K562 (cell line): Measurements from ENCODE around the gene DLX2. TPM values are rescaled to one million over a fixed set of nuclear protein-coding genes. Genes with fewer than 3 reads are reported as not detected.

Experiments used
- ATAC-seq: fragments of 200-7000 bp; cut with Tn5 transposase; 3 replicates; pipeline ENCODE4 v1.9.1; 2020; ENCODE audit warnings: moderate library complexity
- BruUV-seq: library from RNA; stranded (reverse); fragments of 400-500 nt; replicated peaks from 2 replicates; lab custom pipeline; 2021; lab: Mats Ljungman, UMichigan
- CTCF ChIA-PET: fragments of 300-600 bp; formaldehyde crosslinking; extraction: SDS; loops from one replicate; lab custom pipeline; 2021; ENCODE audit warnings: low intra/inter-chr PET ratio; lab: Yijun Ruan, JAX
- POLR2A ChIA-PET: fragments of 300-600, 350-650 bp; sonication (Branson Sonifier 250); formaldehyde crosslinking; extraction: SDS; loops from one replicate; lab custom pipeline; 2021; ENCODE audit warnings: antibody characterized with exemption, inconsistent platforms; lab: Yijun Ruan, JAX
- DNase-seq, 4 experiments: peaks; one replicate each; pipeline versions ENCODE4 v3.0.0 to v3.0.0-alpha.2; 2011 to 2018; ENCODE audit warnings: low spot score in 3 of 4, mixed read lengths in 3 of 4; ENCODE audit errors: extremely low read depth in 1 of 4
- FAIRE-seq: peaks from 2 replicates; lab custom pipeline; 2011; peaks lifted over from hg19 to GRCh38; lab: Jason Lieb, UNC
- H2AFZ ChIP-seq: 2 replicates; pipeline ENCODE4 v1.6.0; 2011; ENCODE audit warnings: low read depth, low read length, control low read depth, inconsistent platforms
- H3K27ac ChIP-seq: fragments of 200-600 bp; 3 replicates; pipeline ENCODE4 v1.8.0; 2011; ENCODE audit warnings: low read depth, mild to moderate bottlenecking, control low read depth, inconsistent platforms, low read length, moderate library complexity, mixed read lengths; ENCODE audit errors: extremely low read depth
- H3K27me3 ChIP-seq, 2 experiments: fragments of 300-600 bp in 1 of 2; 2 replicates in 1 of 2; 3 replicates in 1 of 2; pipeline versions ENCODE4 v1.6.0 to v1.8.0; 2011; ENCODE audit warnings: inconsistent platforms in 2 of 2, low read length in 2 of 2, mild to moderate bottlenecking in 1 of 2, mixed read lengths in 1 of 2, moderate library complexity in 1 of 2; ENCODE audit not compliant: control insufficient read depth in 2 of 2, insufficient read depth in 2 of 2
- H3K36me3 ChIP-seq: fragments of 300-600 bp; 3 replicates; pipeline ENCODE4 v1.8.0; 2011; ENCODE audit warnings: mild to moderate bottlenecking, low read length, inconsistent platforms; ENCODE audit not compliant: control insufficient read depth, insufficient read depth
- H3K4me1 ChIP-seq, 2 experiments: fragments of 200-600 bp in 1 of 2; replicated peaks in 1 of 2; 2 replicates in 1 of 2; 3 replicates in 1 of 2; pipeline versions ENCODE4 v1.5.1 to v1.8.0; 2011; ENCODE audit warnings: inconsistent platforms in 2 of 2, low read length in 2 of 2, mild to moderate bottlenecking in 1 of 2, mixed read lengths in 1 of 2, moderate library complexity in 1 of 2; ENCODE audit not compliant: control insufficient read depth in 2 of 2, insufficient read depth in 2 of 2
- H3K4me2 ChIP-seq: 2 replicates; pipeline ENCODE4 v1.6.1; 2011; ENCODE audit warnings: low read length, control low read depth, inconsistent platforms, mixed read lengths; ENCODE audit not compliant: insufficient read depth
- H3K4me3 ChIP-seq: fragments of 200-600 bp; sonication (generic), shearing (Covaris generic); 2 replicates; pipeline ENCODE4 v1.5.1; 2016; ENCODE audit warnings: control low read depth, inconsistent platforms
- H3K79me2 ChIP-seq: fragments of 200-600 bp; 3 replicates; pipeline ENCODE4 v1.8.0; 2011; ENCODE audit warnings: low read length, inconsistent platforms; ENCODE audit not compliant: control insufficient read depth, insufficient read depth
- H3K9ac ChIP-seq, 2 experiments: 2 replicates each; pipeline versions ENCODE4 v1.6.0 to v1.6.1; 2011; ENCODE audit warnings: low read depth in 2 of 2, low read length in 2 of 2, control low read depth in 1 of 2, inconsistent platforms in 1 of 2, mild to moderate bottlenecking in 1 of 2, mixed read lengths in 1 of 2; ENCODE audit not compliant: insufficient read depth in 1 of 2
- H3K9me1 ChIP-seq: one replicate; pipeline ENCODE4 v1.6.0; 2011; ENCODE audit warnings: inconsistent platforms, mild to moderate bottlenecking, low read length, moderate library complexity; ENCODE audit not compliant: control insufficient read depth, insufficient read depth
- H3K9me3 ChIP-seq: replicated peaks from 2 replicates; pipeline ENCODE4 v1.5.1; 2011; ENCODE audit warnings: low read depth, low read length, inconsistent platforms; ENCODE audit not compliant: control insufficient read depth, insufficient read depth
- H4K20me1 ChIP-seq: replicated peaks from 2 replicates; pipeline ENCODE4 v1.6.1; 2011; ENCODE audit warnings: low read length, inconsistent platforms, mixed read lengths; ENCODE audit not compliant: control insufficient read depth, insufficient read depth
- ADNP ChIP-seq: fragments of 200-800 bp; sonication (Bioruptor generic); IDR thresholded peaks from 2 replicates; pipeline ENCODE4 v1.6.1; 2016; ENCODE audit warnings: missing genetic modification characterization, missing compliant biosample characterization
- HDAC6 ChIP-seq: IDR thresholded peaks from 2 replicates; pipeline ENCODE4 v1.6.1; 2012; ENCODE audit warnings: low read depth, mild to moderate bottlenecking, control low read depth, inconsistent platforms, low read length, moderate library complexity
- IRF2 ChIP-seq: sonication (generic); formaldehyde crosslinking; IDR thresholded peaks from 2 replicates; pipeline ENCODE4 v1.8.1; 2022; ENCODE audit warnings: mild to moderate bottlenecking, missing genetic modification reagents
- MEIS2 ChIP-seq: fragments of 450-650 bp; IDR thresholded peaks from 2 replicates; pipeline ENCODE4 v1.6.1; 2014; ENCODE audit warnings: mild to moderate bottlenecking; ENCODE audit not compliant: partially characterized antibody
- NFE2 ChIP-seq: IDR thresholded peaks from 2 replicates; pipeline ENCODE4 v1.6.1; 2014; ENCODE audit warnings: antibody characterized with exemption, low read depth
- NFRKB ChIP-seq: fragments of 450-650 bp; IDR thresholded peaks from 2 replicates; pipeline ENCODE4 v1.6.1; 2016; ENCODE audit warnings: low read depth
- RFX5 ChIP-seq: IDR thresholded peaks from 2 replicates; pipeline ENCODE4 v1.6.1; 2011; ENCODE audit warnings: low read depth, mild to moderate bottlenecking, improper control_type of control experiment, low read length
- SRSF3 ChIP-seq: fragments of 200-400 bp; formaldehyde crosslinking; IDR thresholded peaks from 2 replicates; pipeline ENCODE4 v1.6.1; 2016; ENCODE audit warnings: mild to moderate bottlenecking, low read length, moderate library complexity; ENCODE audit not compliant: insufficient read depth
- TBL1XR1 ChIP-seq, 2 experiments: IDR thresholded peaks; 2 replicates each; pipeline ENCODE4 v1.6.1; 2012; ENCODE audit warnings: improper control_type of control experiment in 2 of 2, low read length in 2 of 2, mild to moderate bottlenecking in 1 of 2
- ZNF589 ChIP-seq: fragments of 200-800 bp; sonication (Bioruptor generic); IDR thresholded peaks from 2 replicates; pipeline ENCODE4 v1.6.1; 2016; ENCODE audit warnings: low read depth, missing genetic modification characterization, missing compliant biosample characterization
- ZNF766 ChIP-seq: fragments of 200-800 bp; sonication (Bioruptor generic); conservative IDR thresholded peaks from 2 replicates; pipeline ENCODE4 v1.6.1; 2016; ENCODE audit warnings: missing genetic modification characterization, missing compliant biosample characterization
- WGBS: fragments of 100-300 bp; shearing (Covaris generic); methylation state at CpG from one replicate; pipeline ENCODE4 v1.1.6; 2016; ENCODE audit warnings: low coverage, mixed read lengths; ENCODE audit not compliant: insufficient coverage; ENCODE audit errors: missing lambda C conversion rate; 5-methylcytosine and 5-hydroxymethylcytosine counted together
- in situ Hi-C: fragments of 300-500 bp; cut with MboI; formaldehyde crosslinking; loops from 4 replicates; pipeline ENCODE4 v1.15.0; 2018; ENCODE audit warnings: inconsistent platforms, mixed read lengths
- intact Hi-C: fragments of 100-400 bp; cut with micrococcal nuclease; formaldehyde crosslinking; loops from 2 replicates; pipeline ENCODE4 v1.14.2; 2022
- polyA plus RNA-seq, 8 experiments: library from polyadenylated mRNA; depleted of rRNA in 4 of 8; stranded (reverse) in 5 of 8; unstranded in 3 of 8; fragments of >200 nt; fragmentation: Nextera tagmentation in 2 of 8; fragmentation: Illumina TruSeq in 1 of 8; extraction: Ambion mirVana in 2 of 8; extraction: Trizol in 1 of 8; gene quantifications; 2 replicates each; pipeline versions ENCODE4 v1.2.1 to v1.2.3, GENCODE V29; 2011 to 2014; ENCODE audit warnings: inconsistent platforms in 1 of 8, missing spikeins in 1 of 8
- total RNA-seq, 7 experiments: library from RNA; depleted of rRNA in 6 of 7; stranded (reverse); fragments of >200 nt in 6 of 7; fragmentation: Illumina TruSeq in 2 of 7; extraction: Trizol in 2 of 7; gene quantifications; 2 replicates each; pipeline versions ENCODE4 v1.2.1 to v1.2.3, GENCODE V29; 2011 to 2021; ENCODE audit warnings: low replicate concordance in 1 of 7
- TF ChIP-seq, protein P1 (sequence below), 2 experiments: fragments of 200-800 bp in 1 of 2; sonication (Bioruptor generic) in 1 of 2; sonication (generic) in 1 of 2; formaldehyde crosslinking in 1 of 2; IDR thresholded peaks in 1 of 2; conservative IDR thresholded peaks in 1 of 2; 2 replicates each; pipeline versions ENCODE4 v1.5.0 to v1.6.1; 2016 to 2020; ENCODE audit warnings: missing compliant biosample characterization in 1 of 2, missing genetic modification characterization in 1 of 2, missing genetic modification reagents in 1 of 2

The DLX2 gene
- total and polyA plus RNA-seq, 9 of the 15 experiments (the other 6 are each of a cell fraction or from before 2014, with no cell fraction given), result 0.14 to 4.3 (median 0.86) TPM

DNA sequence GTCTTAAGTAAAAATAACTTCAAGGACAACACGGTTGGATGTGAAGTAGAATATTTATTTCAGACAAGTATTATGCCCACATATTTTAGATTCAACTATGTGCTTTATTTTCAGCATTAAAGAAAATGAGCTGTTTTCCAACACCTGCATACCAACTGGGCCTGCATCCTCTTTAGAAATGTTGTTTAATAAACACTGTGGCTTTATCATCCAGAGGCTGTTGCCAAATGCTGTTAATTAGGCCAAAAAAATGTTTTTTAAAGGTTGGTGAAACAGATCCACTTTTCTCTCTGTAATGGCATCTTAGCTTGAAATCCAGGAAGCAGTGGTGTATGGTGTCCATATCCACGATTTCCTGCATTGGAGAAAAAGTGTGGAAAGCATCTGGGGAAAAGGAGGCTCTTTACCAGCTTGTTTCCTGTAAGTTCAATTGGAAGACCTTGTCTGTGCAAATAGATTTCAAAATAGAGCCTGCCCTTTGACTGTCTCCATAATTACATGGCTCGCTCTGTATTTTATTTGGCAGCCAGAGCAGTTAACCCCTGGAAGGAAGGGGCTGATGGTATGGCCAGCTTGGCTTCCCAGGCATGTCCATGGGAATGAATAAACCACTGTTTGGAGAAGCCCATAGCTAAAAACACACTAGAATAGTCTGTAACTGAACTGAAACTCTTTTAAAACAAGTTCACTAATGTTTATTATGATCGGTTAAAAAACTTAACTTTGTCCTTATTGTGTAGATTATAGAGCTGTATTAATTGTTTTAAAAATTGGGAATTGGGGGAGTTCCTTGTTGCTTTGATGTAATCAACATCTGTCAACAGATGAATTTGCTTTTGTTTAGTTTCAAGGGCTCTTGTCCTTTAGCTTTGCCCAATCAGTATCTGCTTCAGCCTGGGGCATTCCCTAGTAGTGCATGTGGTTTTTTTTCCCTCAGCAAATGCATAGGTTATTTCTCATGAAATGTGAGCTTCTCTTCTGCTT is 50.4 kb downstream of the DLX2 start (continued):
- TF ChIP-seq HDAC6 (no peak), RFX5 (no peak), IRF2 (CRISPR knock-in tag) (no peak), MEIS2 (peak; percentile 25)
- TF ChIP-seq, protein P1, sequence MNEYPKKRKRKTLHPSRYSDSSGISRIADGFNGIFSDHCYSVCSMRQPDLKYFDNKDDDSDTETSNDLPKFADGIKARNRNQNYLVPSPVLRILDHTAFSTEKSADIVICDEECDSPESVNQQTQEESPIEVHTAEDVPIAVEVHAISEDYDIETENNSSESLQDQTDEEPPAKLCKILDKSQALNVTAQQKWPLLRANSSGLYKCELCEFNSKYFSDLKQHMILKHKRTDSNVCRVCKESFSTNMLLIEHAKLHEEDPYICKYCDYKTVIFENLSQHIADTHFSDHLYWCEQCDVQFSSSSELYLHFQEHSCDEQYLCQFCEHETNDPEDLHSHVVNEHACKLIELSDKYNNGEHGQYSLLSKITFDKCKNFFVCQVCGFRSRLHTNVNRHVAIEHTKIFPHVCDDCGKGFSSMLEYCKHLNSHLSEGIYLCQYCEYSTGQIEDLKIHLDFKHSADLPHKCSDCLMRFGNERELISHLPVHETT (CRISPR knock-in tag; conservative IDR thresholded peaks at IDR 0.05 in 1 of 2, IDR thresholded peaks at IDR 0.05 in 1 of 2), result 0 out of 4 replicates have a peak, but pooled peaks of 1 of the 2 experiments have one; percentile 13

DNA sequence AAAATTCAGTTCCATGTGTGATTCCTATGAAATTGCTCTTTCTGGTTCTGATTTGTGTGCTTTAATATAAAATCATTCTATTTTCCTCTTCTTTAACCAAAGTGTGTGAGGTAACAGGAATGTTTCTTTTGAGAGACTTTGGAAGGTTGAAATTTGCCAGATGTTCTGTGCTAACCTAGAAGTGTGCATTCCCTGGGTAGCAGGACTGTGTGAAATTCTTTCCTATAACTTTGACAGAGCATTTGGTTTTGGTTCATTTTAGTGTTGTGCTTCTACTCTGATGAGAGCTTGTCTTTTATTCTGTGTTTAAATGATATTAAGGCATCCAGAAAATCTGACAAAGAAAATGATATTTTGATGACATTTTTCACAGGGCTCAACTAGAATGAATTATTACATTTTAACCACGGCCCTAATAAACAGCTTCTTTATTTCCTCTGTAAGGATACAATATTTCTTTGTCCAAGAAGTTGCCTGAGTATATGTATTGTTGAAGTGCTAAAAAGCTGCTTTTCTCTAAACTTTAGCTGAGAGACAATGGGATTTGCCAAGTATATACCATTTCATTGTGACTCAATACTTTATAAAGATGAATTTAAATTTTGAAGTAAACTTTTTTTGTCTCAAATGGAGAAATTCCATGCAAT is 52.1 kb downstream of the DLX2 start:
- Histone ChIP-seq H4K20me1 (no peaks in the 10 kb centered on the region), H3K79me2 (peaks cover 11% of the 10 kb centered on the region; the same call in 2 of the 3 replicates), H3K9ac (peak overlapping the region in 1 of 2 experiments; percentile 62; a peak in 2 of 4 replicates), H3K27me3 (no peaks in the 10 kb centered on the region), H3K4me1 (peaks cover 3 to 41% of the 10 kb centered on the region in 2 experiments; a peak in 4 of 5 replicates), H3K27ac (peak overlapping the region; percentile 24; the same call in 2 of the 3 replicates), H3K4me2 (no peak overlapping the region), H2AFZ (peak overlapping the region; percentile 75), H3K9me3 (no peaks in the 10 kb centered on the region), H3K9me1 (no peaks in the 10 kb centered on the region), H3K36me3 (no peaks in the 10 kb centered on the region), H3K4me3 (no peak overlapping the region)
- 58% methylated on average over 1 of the region's 1 CpG for WGBS
- FAIRE-seq (no peak), ATAC-seq (peak; percentile 15; the same call in 2 of the 3 replicates), DNase-seq (no peak)
- CTCF ChIA-PET, result no interaction called here
- intact Hi-C loops, result no loop called here
- in situ Hi-C loops, result no loop called here
- BruUV-seq, result no TSS peak
- POLR2A ChIA-PET, result interaction anchor here (1.1 to 3.0 kb wide), 4 partner anchors 8 to 127 kb away, joined by 4 to 17 read pairs (median 6); partner anchors contain the start of gene DLX1
- TF ChIP-seq ZNF589 (CRISPR knock-in tag) (peak; percentile 72; the same call in 1 of the 2 replicates), ADNP (tag) (0 out of 2 replicates have a peak, but pooled peaks have one; percentile 51), SRSF3 (no peak), TBL1XR1 (IDR thresholded peaks at IDR 0.05; ENCODE audit: low read length in 2 of 2) (0 out of 4 replicates have a peak, but pooled peaks of 1 of the 2 experiments have one; percentile 5), NFRKB (0 out of 2 replicates have a peak, but pooled peaks have one; percentile 7), NFE2 (no peak), ZNF766 (CRISPR knock-in tag) (no peak)
